ENCODE results near the gene VPS8.
"Not testable (repeated sequence)": the region's sequence is repeated elsewhere in the genome, so short reads cannot be mapped to it uniquely, and the experiment has no call there.

VPS8 gene

DNA sequence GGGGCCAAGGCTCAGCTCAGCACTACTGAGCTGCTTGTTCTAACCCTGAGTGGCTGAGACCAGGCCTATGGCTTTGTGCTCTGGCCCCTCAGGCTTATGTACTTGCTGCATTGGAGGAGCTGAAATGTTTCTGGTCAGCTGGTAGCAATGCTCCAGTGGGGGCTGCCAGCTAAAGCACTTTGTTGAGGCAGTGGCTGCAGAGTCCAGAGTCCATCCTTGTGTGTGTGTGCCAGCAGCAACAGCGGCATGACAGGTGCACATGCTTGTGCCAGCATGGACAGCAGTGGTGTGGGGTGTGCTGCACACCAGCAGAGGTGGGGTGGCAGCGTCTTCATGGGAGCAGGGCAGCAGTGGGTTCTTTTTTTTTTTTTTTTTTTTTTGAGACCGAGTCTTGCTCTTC is 169.1 kb downstream of the VPS8 start:
- no peak for DNase-seq (ENCODE audit: low read depth in 2 of 2, low spot score in 1 of 2)

DNA sequence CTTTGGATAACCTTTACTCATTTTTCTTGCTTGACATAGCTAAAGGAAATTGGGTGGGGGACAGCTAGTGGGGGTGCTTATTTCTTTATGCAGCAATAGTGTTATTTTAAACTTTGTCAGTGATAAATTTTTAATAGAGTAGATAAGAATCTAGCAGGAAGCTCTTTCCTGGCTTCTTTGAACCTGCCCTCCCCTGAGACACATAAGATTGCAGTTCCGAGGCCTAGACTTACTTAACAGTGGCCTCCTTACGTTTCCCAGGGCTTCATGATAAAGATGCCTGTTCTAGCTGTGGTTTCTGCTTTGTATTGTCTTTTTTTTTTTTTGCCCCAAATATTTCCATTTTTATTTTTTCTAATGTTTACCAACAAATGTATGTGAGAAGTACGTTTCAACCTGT is 170.1 kb downstream of the VPS8 start:
- DNase-seq (ENCODE audit: low read depth in 2 of 2, low spot score in 1 of 2), result no peak

DNA sequence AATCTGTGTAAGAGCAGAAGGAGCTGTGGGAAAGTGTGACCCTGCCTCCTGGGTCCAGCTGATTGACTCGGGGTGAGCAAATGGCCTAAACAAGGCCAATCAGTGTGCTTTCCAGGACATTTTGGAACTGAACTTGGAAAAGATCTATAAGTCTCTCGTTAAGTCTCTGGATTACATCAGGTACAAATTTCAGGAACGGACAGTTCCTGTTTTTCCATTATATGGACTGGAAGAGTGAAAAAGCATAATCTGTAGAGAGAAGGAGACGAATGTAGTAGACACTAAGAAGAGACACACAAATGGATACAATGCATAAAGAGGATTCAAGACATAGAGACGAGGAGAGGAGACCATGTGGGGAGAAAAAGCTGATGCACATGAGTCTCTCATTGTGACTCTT is 173.6 kb downstream of the VPS8 start:
- DNase-seq (ENCODE audit: low read depth in 2 of 2, low spot score in 1 of 2), result no peak

DNA sequence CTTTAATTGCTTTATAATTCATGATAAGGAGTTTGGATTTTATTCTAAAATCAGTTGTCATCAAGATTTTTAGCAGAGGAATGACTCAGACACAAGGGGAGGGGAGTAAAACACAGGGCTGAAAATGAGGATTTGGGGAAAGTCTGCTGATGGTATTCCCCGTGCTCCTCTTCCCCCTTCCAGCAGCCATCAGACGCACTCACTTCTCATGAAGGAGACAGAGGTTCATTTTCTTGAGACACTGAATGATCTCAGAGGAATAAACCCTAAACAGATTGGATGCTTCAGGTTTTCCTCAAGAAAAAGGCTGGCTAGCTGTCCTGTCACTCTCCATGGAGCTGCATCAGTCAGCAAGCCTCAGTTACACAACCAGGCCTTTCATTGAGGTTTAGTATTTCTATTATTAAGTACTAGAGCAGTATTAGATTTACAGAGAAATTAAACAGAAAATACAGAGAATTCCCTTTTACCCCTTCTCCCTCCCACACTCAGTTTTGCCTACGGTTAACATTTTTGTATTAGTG is 174.5 kb downstream of the VPS8 start:
- DNase-seq (ENCODE audit: low read depth in 2 of 2, low spot score in 1 of 2), result no peak

DNA sequence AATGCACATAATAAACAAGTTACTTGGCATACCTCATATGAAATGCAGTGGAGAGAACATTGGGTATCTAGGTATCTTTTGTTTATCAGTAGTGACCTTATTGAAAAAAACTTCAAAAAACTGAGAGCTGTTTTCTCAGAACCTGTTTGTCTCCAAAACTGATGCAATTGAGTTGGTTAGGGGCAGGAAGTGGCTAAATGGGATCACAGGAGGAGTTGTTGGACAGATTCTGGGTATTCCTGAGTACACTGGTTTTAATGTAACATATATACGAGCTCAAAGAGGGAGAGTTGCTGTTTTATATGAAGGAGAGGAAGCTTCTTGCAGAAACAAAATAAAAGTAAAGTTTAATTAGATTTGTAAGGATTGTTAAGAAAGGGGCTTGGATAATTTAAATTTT is 181.4 kb downstream of the VPS8 start:
- DNase-seq (ENCODE audit: low read depth in 2 of 2, low spot score in 1 of 2), result no peak

DNA sequence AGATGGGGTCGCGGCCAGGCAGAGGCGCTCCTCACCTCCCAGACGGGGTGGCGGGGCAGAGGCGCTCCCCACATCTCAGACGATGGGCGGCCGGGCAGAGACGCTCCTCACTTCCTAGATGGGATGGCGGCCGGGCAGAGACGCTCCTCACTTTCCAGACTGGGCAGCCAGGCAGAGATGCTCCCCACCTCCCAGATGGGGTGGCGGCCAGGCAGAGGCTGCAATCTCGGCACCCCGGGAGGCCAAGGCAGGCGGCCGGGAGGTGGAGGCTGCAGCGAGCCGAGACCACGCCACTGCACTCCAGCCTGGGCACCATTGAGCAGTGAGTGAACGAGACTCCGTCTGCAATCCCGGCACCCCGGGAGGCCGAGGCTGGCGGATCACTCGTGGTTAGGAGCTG is 191.9 kb downstream of the VPS8 start:
- DNase-seq (ENCODE audit: low read depth in 2 of 2, low spot score in 1 of 2), result not testable (repeated sequence)

DNA sequence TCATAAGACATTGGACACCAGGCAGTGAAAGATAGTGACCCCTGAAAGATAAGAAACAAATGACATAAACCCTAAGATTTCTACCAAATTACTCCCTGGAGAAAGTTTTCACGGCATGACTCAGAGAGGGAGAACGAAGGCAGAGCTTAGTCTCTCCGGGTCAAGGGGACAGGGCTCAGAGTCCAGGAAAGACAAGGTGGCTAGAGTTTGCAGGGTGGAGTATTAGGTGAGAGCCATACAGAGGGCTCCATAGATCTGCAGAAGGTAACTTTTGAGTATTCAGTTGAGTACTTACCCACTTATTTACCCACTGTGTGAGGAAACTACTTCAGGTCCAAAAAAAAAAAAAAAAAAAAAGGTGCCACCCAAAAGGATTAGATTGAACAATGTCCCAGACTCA is 197.7 kb downstream of the VPS8 start:
- DNase-seq (ENCODE audit: low read depth in 2 of 2, low spot score in 1 of 2), result no peak

DNA sequence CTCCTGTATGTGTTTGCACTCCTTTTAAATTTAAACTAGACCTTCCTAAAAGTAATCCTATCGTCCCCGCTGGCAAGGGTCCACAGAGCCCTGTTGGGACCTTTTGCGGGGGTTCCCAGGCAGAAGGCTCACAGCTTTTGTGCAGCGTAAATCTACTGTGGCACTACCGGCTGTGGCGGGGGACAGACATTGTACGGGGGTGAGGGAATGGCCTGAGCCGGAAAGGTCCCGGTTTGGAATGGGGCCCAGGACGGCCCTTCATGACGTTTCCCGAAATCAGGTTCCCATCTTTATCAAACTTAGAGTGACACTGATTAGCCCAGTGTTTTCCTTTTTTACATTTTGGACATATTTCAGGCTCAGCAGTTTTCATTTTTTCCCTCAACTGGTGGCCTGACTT is 205.6 kb downstream of the VPS8 start:
- DNase-seq (ENCODE audit: low read depth in 2 of 2, low spot score in 1 of 2), result not testable (repeated sequence)

DNA sequence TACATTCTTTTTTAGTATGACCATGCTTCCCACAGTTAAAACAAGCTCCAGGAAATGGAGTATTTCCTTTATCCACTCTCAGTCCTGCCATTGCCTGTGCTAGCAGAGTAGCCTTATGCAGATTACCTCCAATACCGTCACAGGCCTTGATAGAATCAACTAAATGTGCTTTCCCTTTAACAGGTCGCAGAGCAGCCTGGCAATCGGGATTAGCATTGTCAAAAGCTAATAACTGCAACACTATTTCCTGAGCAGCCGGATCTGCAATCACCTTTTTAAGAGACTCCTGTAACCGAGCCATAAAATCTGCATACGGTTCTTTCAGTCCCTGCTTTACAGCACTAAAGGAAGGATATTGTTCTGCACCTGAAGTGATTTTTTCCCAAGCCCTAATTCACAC is 206.0 kb downstream of the VPS8 start:
- DNase-seq (ENCODE audit: low read depth in 2 of 2, low spot score in 1 of 2), result not testable (repeated sequence)

DNA sequence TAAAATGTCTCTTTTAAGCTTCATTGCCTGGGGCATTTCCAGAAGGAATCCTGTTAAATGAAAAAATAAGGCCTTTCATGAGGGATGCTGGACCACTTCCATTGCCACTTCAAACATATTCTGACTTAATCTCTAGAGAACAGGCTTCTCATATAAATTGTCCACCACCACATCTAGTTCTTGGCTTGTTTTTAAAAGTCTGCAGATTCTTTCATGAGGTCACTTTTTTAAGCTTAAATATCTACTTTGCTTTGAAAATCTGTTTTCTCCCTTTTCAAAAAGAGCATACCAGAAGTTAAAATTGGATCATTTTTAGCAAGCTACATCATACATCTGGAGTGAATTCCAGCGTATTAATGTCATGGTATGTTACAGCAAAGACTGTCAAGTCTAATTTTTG is 209.3 kb downstream of the VPS8 start:
- DNase-seq (ENCODE audit: low read depth in 2 of 2, low spot score in 1 of 2), result no peak

DNA sequence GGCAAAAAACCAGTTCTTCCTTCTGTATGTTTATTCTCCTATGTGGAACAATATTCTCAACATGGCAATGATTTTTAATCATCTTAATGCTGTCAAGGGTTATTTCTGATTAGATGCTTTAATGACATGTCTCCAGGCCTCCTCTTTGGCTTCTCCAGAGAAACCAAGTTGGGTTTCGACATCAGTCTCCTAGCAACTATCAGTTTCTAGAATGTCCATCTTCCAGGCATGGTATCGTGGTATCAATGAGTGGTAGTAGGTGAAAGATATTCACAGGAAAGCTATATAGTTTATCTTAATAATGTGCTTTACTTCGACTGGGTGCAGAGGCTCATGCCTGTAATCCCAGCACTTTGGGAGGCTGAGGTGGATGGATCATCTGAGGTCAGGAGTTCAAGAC is 212.4 kb downstream of the VPS8 start:
- DNase-seq (ENCODE audit: low read depth in 2 of 2, low spot score in 1 of 2), result no peak

DNA sequence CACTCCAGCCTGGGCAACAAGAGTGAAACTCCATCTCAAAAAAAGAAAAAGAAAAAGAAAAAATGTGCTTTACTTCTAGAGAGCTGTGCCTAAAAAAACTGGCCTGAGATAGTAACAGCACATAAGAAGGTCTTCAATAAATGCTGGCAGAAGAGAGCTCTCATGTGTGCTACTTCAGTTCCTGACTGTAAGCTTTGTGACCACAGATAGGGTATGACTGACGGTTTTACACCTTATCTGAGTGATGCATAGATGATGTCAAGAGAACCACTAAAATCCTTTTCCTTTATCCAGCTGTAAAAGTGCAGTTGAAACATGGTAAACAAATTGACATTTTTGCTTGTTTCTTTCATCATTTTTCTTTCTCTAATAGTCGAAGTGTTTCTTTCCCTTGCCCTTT is 213.0 kb downstream of the VPS8 start:
- no peak for DNase-seq (ENCODE audit: low read depth in 2 of 2, low spot score in 1 of 2)

DNA sequence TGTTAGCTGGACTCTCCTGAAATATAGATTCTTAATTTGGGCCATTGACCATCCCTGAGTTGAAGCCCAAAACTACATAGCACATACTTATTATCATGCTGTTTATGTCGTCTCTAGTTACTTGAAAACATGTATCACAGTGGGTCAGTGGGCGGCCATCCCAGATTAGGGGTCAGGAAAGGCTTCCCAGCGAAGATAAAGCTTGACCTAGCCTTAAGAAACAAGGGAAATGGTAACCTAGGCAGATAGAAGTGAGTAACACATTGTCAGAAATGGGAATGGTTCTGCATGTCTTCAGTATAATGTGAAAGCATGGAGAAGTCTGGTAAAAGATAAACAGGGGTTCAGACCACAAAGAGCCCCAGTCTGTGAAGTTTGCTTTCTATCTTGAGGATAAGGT is 216.2 kb downstream of the VPS8 start:
- no peak for DNase-seq (ENCODE audit: low read depth in 2 of 2, low spot score in 1 of 2)

DNA sequence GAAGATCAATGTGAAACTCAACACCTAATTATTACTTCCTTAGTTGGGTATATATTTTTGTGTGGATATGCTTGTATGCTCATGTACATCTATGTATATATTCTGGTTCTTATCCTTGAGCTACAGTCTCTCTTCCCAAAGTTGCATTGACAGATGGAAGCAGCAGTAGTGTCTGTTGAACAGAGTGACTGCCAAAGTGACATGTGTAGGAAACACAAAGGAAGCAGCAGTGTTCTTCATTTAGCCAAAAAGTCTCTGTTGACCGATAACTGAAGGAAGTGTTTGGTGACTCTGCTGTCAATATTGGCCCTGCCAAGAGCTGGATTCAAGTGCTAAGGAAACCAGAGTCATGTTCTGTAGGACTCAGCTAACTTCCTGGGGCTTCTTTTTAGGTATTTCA is 217.1 kb downstream of the VPS8 start:
- no peak for DNase-seq (ENCODE audit: low read depth in 2 of 2, low spot score in 1 of 2)

DNA sequence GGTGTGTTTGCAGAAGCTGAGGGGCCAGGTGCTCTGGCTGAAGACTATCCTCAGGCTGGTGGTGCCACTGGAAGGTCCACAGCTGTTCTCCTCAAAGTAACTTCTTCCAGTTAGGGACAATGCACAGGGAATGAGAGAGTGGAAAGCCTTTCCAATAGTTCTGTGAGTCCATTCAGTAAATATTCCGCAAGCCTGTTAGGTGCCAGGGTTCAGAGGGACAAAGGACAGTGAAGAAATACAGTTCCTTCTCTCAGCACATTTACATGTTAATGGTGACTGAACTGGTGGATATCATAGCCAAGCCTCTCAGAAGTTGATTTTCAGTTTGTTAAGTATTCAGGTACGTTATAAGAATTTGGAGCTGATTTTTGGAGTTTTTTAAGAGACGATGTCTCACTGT is 218.4 kb downstream of the VPS8 start:
- DNase-seq (ENCODE audit: low read depth in 2 of 2, low spot score in 1 of 2), result no peak

DNA sequence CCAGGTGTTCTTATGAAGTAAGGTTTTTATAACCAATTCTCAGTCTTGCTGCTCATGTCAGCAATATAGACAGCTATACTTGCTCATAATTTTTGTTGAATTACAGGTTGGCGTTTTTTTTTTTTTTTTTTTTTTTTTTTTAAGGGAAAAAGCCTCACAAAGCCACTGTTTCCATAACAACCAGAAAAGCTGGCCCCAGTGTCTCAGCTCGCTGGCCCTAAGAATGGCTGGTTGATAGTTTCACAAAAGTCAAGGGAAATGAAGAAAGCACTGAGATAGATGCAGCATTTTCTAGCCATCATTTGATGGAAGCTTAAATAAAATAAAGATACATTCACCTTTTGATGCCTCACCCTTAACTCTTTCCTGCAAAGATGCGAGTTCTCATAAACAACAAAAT is 219.0 kb downstream of the VPS8 start:
- no peak for DNase-seq (ENCODE audit: low read depth in 2 of 2, low spot score in 1 of 2)

DNA sequence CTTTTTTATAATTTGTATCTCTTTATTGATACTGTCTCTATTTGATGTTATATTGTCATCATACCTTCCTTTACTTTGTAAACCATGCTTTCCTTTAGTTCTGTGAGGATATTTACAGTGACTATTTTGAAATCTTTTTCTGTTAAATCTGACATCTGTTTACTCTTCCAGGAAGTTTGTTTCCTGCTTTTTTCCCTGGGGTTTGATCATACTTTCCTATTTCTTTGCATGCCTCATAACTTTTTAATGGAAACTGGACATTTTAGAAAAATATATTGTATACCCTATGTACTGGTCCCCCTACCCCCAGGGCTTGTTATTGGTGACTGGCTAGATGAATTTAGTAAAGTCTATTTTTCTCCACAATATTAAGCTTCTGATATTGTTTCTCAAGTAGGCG is 225.8 kb downstream of the VPS8 start:
- DNase-seq (ENCODE audit: low read depth in 2 of 2, low spot score in 1 of 2), result no peak

DNA sequence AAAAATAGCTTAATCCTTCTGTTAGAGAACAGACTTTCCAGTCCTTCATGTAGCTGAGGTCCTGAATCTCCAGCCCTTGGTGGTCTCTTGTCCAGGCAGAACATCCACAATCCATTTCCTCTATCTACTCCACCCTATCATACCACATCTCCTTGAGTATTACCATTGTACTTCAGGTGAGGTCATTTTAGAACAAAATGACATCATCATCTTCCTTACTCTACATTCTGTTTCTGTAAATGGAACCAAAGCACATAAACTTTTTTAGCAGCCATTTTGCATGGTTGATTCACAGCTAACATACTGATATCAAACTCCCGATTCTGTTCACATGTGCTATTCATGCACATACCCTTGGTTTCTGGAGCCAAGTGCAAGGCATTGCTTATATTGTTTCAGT is 228.5 kb downstream of the VPS8 start:
- no peak for DNase-seq (ENCODE audit: low read depth in 2 of 2, low spot score in 1 of 2)

DNA sequence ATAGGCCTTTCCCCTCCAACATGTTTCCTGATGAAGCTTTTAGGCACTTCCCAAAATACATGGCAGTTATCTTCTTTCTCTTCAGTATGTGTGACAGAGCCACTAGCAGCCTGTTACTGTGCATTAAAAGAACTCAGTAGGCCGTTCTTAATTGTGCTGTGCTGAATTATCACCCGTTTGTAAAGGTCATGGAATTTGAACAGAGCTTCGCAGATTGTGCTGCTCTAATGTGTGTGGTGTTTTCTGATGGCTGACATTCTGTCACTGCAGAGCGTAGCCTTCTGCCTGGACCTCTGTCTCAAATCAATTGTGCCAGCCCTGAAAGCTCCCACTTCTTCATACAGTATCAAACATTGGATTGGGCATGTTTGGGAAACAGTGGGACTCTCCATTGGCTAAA is 229.6 kb downstream of the VPS8 start:
- no peak for DNase-seq (ENCODE audit: low read depth in 2 of 2, low spot score in 1 of 2)

DNA sequence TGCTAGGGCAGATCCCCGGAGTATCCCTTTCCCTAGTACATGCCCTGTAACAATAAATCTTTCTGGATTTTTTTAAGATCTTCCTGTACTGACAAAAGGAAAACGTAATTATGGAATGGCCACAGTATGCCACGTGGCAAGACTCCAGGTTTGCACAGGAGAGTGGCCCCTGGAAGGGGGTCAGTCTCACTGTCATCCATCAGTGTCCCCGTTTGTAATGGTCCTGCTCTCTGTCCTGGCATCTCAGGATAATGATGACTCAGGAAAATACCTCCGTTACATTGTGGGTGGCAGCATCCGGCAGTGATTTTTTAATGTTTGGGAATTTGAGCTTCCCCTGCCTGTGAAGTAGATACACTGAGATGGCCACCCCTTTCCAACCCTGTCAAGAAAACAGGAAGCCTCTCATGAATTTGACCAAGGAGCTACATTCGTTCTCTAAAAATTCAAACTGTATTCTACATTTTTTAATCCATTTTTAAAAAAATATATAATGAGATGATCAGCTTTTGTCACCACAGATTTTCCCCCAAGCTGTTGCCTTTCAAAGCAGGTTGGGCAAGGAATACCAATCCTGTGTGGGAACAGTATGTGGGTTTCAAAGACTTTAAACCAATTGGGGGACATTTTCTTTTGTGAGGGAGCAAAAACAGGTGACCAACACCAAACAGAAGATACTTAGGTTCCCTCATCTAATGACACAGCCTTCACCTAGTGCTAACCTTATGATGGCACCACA is 230.5 kb downstream of the VPS8 start:
- DNase-seq (ENCODE audit: low read depth in 2 of 2, low spot score in 1 of 2), result no peak

DNA sequence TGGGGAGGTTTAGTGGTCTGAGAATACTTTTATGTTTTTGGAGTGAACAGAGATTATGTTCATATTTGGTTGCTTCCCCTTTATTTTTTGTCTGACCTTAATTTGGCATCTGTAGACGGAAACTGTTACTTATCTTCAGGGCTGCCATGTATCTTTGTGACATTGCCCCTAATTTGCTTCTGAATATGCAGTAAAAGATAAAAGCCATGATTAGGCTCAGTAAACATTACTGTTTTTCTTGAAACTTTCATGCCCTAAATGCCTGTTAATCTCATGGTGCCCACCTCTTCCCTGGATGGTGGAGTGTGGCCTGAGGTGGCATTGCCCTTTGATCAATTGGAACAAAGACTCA is 234.2 kb downstream of the VPS8 start:
- no peak for DNase-seq (ENCODE audit: low read depth in 2 of 2, low spot score in 1 of 2)

DNA sequence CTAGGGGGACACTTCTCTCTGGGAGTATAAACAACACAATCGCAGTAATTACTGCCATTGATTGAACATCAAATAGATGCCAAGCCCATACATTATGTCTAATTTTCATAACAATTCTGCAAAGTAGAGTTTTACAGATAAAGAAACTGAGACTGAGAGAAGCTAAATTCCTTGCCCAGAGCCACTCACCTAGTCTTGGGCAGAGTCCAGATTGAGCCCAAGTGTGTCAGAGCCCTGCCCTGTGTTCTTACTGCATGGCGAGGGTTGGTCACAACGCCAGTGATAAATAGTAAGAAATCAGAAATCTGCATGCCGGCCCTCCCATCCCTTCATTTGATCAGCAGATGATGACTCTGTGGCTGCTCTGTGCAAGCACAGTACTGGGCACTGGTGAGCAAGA is 234.6 kb downstream of the VPS8 start:
- DNase-seq (ENCODE audit: low read depth in 2 of 2, low spot score in 1 of 2), result no peak

DNA sequence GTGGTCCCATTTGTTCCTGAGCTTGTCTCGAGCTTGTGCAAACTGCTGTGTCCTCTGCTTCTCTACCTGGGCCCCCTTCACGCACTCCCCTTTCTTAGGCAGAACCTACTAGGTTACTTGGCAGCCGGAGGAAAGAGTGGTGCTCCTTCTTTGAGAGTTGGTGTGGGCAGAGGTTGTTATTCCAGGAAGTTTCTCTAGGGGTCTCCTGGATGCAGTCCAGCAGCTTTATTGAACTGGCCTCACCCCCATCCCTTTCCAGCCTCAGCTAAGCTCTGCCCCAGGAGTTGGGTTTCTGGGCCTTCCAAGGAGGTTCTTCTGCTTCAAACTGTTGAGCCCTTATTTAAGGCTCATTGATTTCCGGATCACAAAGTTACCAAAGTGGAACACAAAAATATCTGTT is 237.7 kb downstream of the VPS8 start:
- no peak for DNase-seq (ENCODE audit: low read depth in 2 of 2, low spot score in 1 of 2)

DNA sequence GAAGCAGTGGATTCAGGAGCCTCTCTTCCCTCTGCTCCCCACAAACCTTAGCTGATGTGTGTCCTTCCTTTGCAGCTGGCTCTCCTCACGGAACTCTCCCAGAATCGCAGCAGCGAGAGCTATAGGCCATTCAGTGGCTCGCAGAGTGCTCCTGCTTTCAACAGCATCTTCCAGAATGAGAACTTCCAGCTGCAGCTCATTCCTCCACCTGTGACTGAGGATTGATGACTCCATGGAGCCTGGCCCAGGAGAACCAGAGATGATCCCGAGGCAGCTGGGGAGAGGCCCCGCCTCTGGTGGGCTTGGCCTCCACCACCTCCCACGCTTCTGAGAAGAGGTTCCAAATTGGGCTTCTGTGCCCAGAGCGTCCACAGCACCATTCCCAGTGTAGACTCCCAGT is 239.8 kb downstream of the VPS8 start:
- DNase-seq (ENCODE audit: low read depth in 2 of 2, low spot score in 1 of 2), result no peak

Measured in stimulated activated CD8-positive, alpha-beta memory T cell treated with anti-CD3 and anti-CD28 coated beads, Interleukin-4, amount 100 ng/mL, for 4 hours (primary cell).